Fibroblast of peridontal ligament (primary cell): Measurements from ENCODE around the gene MAG.
"Not testable (repeated sequence)": the region's sequence is repeated elsewhere in the genome, so short reads cannot be mapped to it uniquely, and the experiment has no call there.

Experiments
- DNase-seq: peaks from one replicate; pipeline ENCODE4 v3.0.0-alpha.2; 2010; ENCODE audit errors: extremely low read depth

The MAG gene

GRCh38 chr19:35346193-35347052, 54.5 kb downstream of the MAG start:
- no peak for DNase-seq

GRCh38 chr19:35347171-35347929, 55.4 kb downstream of the MAG start, which contains the start of gene FFAR1:
TSS of gene FFAR1 (plus strand) at chr19:35347902. CDS start at chr19:35351552, 3,650 bp downstream.
- DNase-seq, result no peak

GRCh38 chr19:35347930-35348298, 56.0 kb downstream of the MAG start:
- DNase-seq, result no peak

GRCh38 chr19:35348911-35349611, 57.1 kb downstream of the MAG start:
- no peak for DNase-seq

DNA sequence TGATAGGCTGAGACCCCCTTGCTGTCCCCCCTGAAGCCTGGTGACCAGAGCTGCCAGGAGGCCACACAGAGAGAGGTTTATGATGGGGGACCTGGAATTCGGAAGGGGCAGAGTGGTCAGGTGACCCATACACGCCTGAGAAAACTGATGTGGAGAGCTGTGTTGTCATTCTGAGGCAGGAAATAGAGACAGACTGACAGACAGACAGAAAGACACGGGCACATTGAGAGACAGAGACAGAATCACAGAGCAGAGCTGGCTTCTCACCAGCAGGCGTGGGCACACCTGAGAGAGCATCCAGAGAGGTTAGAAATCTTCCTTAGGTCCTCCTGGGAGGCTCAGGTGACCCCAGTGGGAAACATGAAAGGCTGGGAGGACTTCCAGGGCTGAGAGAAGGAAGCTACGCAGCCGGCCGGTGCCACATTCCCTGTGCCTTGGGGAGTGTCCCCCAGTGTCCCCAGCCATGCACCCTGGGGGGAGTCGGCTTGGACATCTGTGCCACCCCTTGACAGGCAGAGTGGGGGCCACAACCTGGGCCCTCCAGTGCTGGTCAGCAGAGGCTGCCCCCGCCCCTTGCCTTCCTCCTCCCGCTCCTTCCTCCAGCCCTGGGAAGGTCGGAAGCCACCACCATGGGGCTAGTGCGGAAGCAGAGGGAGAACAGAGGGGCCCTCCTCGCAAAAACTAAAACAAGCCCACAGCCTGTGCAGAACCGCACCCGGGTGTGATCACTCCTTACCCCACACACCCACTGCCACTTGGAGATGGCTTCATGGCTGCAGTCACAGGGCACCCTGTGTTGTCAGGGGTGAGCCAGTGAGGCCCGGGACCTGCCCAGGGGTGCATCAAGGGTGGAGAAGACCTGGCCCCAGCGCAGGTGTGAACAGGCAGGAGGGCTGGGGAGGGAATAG, 57.9 kb downstream of the MAG start:
- DNase-seq, result no peak

- DNase-seq, result no peak
Observed at GRCh38 chr19:35350591-35350990, 58.6 kb downstream of the MAG start.

DNA sequence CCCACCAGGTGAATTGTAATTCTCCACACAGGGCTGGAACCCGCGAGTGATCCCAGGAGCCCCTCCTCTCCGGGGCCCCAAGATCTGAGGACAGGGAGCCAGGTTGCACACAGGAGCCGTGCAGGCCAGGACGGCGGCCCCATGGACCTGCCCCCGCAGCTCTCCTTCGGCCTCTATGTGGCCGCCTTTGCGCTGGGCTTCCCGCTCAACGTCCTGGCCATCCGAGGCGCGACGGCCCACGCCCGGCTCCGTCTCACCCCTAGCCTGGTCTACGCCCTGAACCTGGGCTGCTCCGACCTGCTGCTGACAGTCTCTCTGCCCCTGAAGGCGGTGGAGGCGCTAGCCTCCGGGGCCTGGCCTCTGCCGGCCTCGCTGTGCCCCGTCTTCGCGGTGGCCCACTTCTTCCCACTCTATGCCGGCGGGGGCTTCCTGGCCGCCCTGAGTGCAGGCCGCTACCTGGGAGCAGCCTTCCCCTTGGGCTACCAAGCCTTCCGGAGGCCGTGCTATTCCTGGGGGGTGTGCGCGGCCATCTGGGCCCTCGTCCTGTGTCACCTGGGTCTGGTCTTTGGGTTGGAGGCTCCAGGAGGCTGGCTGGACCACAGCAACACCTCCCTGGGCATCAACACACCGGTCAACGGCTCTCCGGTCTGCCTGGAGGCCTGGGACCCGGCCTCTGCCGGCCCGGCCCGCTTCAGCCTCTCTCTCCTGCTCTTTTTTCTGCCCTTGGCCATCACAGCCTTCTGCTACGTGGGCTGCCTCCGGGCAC, 59.6 kb downstream of the MAG start:
- no peak for DNase-seq

DNA sequence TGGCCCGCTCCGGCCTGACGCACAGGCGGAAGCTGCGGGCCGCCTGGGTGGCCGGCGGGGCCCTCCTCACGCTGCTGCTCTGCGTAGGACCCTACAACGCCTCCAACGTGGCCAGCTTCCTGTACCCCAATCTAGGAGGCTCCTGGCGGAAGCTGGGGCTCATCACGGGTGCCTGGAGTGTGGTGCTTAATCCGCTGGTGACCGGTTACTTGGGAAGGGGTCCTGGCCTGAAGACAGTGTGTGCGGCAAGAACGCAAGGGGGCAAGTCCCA, 60.2 kb downstream of the MAG start:
- DNase-seq, result no peak

DNA sequence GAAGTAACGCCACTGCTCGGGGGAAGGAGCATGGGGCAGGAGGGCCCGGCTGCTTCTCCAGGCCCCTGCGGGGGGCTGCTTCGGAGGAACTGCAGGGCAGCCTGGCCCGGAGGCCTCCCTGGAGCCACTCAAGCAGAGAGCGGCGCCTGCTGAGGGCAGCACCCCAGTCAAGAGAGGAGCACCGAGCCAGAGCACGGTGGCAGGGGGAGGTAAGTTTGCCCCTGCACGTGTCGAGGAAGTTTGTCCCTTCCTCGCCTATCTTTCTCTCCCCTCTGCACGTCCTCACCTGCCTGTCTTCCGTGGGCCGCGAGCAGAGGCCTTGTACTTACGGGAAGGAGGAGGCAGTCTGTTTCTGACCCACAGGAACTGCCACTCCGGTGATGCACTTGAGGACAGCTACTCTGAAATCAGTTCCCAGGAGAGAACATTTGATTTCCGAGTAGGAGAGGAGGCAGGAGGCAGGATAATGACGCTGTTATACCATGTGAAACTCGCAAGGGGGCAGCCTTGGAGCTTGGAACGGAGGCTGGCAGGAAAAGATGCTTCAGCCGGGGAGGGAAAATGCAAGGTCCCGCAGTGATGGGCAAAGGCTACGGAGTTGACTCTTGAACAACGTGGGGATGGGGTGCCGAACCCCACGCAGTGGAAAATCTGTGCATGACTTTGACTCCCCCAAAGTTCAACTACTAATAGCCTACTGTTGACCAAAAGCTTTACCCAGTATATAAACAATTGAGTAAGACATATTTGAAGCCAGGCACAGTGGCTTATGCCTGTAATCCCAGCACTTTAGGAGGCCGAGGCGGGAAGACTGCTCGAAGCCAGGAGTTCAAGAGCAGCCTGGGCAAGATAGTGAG, 60.7 kb downstream of the MAG start:
- peak; percentile 70 for DNase-seq

DNA sequence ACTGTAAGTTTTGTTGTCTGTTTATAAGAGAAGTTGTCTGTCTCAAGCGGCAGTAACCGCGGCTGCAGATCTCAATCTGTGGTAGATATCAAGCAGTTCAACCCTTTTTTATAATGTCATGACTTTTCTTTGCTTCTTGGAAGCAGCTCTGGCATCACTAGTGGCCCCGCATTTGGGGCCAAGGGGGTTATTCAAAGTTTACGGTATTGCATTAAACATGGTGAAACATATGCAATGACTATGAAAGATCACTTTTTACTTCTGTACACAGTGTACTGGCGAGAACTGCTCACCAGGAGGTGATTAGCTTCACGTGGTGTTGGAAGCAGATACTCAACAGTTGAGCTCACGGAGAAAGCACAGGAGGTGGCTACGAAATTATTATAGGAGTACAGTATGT, 61.7 kb downstream of the MAG start:
- no peak for DNase-seq

- DNase-seq, result no peak
Observed at GRCh38 chr19:35354898-35355297, 62.9 kb downstream of the MAG start.

DNA sequence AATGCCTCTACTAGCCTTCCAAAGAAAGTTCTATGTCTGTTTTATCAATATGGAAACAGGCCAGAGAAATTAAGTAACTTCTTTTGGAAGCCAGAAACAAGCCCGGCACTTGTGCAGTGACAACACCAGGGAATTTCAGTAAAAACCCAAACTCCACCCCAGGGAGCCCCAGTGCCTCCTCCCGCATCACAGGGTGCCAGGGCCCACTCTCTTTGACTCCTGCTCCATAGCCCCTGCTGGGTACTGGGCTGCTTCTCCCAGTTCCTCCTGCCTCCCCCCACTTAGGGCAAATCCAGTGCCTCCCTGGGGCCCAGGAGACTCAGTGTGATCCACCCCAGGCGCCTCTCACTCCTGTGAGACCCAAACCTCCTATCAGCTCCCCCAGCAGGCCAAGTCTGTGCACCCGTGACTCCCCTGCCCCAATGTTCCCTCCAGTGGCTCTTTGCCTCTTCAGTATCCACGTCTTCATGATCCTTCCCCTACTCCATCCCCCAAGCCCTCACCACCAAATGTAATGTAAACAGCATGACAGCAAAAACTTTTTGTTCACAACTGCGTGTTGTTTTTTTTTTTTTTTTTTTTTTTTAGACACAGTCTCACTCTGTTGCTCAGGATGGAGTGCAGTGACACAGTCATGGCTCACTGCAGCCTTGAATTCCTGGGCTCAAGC, 64.0 kb downstream of the MAG start:
- no peak for DNase-seq

- peak; percentile 8 for DNase-seq
Observed at GRCh38 chr19:35357867-35358573, 66.1 kb downstream of the MAG start, which contains the start of gene FFAR3. TSS of gene FFAR3 (plus strand) at chr19:35358460. CDS start at chr19:35358891, 431 bp downstream.

DNA sequence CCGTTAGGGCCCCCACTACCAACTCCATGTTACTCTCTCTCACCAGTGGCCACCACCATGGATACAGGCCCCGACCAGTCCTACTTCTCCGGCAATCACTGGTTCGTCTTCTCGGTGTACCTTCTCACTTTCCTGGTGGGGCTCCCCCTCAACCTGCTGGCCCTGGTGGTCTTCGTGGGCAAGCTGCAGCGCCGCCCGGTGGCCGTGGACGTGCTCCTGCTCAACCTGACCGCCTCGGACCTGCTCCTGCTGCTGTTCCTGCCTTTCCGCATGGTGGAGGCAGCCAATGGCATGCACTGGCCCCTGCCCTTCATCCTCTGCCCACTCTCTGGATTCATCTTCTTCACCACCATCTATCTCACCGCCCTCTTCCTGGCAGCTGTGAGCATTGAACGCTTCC, 66.9 kb downstream of the MAG start:
- DNase-seq, result not testable (repeated sequence)

DNA sequence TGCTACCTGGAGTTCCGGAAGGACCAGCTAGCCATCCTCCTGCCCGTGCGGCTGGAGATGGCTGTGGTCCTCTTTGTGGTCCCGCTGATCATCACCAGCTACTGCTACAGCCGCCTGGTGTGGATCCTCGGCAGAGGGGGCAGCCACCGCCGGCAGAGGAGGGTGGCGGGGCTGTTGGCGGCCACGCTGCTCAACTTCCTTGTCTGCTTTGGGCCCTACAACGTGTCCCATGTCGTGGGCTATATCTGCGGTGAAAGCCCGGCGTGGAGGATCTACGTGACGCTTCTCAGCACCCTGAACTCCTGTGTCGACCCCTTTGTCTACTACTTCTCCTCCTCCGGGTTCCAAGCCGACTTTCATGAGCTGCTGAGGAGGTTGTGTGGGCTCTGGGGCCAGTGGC, 67.4 kb downstream of the MAG start:
- DNase-seq, result not testable (repeated sequence)

DNA sequence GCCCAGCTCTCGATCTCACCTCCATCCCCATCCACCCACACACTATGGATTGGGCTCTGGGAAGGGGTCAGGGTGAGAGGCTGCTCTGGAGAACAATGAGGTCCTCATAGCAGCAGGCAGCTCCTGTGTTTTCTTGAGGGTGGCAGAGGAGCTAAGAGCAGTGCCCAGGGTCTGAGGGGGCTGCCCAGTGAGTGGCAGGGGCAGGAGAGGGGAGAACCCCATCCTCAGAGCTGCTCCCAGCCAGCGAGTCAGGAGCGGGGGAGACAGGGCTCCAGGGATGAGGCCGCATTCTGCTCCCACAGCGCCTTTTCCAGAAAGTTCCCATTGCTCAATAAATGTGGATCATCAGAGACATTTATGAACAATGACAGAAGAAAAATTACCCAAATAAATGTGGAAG, 68.1 kb downstream of the MAG start:
- not testable (repeated sequence) for DNase-seq

DNA sequence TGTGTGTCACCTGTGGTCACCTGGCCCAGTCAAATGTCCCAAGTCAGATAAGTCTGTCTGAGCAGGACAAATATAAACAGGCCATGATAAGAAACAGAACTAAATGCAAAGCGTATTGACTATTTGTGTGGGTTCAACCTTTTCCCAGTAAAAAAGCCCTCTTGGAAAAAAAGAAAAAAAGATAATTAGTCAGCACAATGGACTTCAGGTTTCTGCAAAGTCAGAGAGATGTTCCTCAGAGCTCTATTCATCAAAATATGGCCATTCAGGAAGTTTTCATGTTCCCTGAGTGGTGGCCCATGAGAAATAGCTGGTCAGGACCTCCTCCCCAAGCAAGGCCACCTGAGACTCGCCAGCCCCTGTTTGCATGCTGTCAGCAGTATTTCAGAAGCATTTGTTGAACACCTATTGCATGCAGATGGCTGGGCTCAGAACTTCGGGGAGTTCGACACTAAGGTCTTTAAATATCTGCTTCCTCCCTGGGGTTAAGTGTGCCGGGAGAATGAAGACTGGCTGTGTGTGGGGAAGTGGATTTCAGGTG, 69.0 kb downstream of the MAG start:
- DNase-seq, result no peak

- no peak for DNase-seq
Observed at GRCh38 chr19:35362261-35363000, 70.5 kb downstream of the MAG start.
